D341Med (cell line): ENCODE results near the gene MAPK7.

Experiments
- DNase-seq: peaks from one replicate; pipeline ENCODE4 v3.0.0; 2012; ENCODE audit warnings: low spot score

Gene MAPK7

GRCh38 chr17:19380481-19381301, 2.4 kb downstream of the MAPK7 start:
- no peak for DNase-seq

GRCh38 chr17:19381361-19381740, 3.1 kb downstream of the MAPK7 start:
- DNase-seq: no peak

GRCh38 chr17:19381741-19382444, 3.6 kb downstream of the MAPK7 start:
- no peak for DNase-seq

GRCh38 chr17:19382531-19383444, 4.5 kb downstream of the MAPK7 start:
- no peak for DNase-seq

- DNase-seq: no peak
Observed at GRCh38 chr17:19383681-19384470, 5.6 kb downstream of the MAPK7 start.

- DNase-seq: no peak
Observed at GRCh38 chr17:19384723-19385391, 6.6 kb downstream of the MAPK7 start.

- DNase-seq: no peak
Observed at GRCh38 chr17:19385521-19385983, 7.3 kb downstream of the MAPK7 start.

GRCh38 chr17:19386051-19386929, 8.0 kb downstream of the MAPK7 start:
- DNase-seq: no peak

- DNase-seq: peak; percentile 58
Observed at GRCh38 chr17:19386974-19387920, 8.9 kb downstream of the MAPK7 start, which contains the start of gene MFAP4. Gene MFAP4 (minus strand): TSS chr17:19387190. CDS start chr17:19387155, 35 bp downstream.

GRCh38 chr17:19387921-19388521, 9.7 kb downstream of the MAPK7 start:
- no peak for DNase-seq

GRCh38 chr17:19388791-19389785, 10.8 kb downstream of the MAPK7 start:
- no peak for DNase-seq

- no peak for DNase-seq
Observed at GRCh38 chr17:19390951-19391350, 12.7 kb downstream of the MAPK7 start.

GRCh38 chr17:19391432-19391831, 13.1 kb downstream of the MAPK7 start:
- no peak for DNase-seq

- DNase-seq: no peak
Observed at GRCh38 chr17:19392303-19392702, 14.0 kb downstream of the MAPK7 start.

GRCh38 chr17:19397556-19398041, 19.3 kb downstream of the MAPK7 start:
- DNase-seq: no peak

- DNase-seq: no peak
Observed at GRCh38 chr17:19398301-19399181, 20.2 kb downstream of the MAPK7 start.
